ENCODE data around the gene ATP8B4.

DNA sequence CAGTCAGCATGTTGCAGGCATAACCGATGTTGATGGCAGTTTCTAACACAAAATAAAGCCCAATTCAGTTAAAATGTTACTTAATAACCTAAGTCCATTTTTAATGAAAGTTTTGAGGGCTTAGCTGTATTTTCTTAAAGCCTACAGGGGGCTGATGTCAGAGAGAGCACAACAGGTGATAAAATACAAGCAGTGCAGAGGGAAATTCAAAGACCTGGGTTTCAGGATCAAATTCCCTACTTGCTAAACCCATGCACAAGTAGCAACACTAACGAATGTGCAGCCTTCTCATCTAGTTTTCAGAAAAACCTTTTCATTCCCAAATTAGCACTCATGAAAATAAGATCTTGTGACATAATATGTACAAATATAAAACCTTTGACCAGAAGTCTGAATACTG lies 202.0 kb downstream of the ATP8B4 start:
- TF ChIP-seq, protein P1, sequence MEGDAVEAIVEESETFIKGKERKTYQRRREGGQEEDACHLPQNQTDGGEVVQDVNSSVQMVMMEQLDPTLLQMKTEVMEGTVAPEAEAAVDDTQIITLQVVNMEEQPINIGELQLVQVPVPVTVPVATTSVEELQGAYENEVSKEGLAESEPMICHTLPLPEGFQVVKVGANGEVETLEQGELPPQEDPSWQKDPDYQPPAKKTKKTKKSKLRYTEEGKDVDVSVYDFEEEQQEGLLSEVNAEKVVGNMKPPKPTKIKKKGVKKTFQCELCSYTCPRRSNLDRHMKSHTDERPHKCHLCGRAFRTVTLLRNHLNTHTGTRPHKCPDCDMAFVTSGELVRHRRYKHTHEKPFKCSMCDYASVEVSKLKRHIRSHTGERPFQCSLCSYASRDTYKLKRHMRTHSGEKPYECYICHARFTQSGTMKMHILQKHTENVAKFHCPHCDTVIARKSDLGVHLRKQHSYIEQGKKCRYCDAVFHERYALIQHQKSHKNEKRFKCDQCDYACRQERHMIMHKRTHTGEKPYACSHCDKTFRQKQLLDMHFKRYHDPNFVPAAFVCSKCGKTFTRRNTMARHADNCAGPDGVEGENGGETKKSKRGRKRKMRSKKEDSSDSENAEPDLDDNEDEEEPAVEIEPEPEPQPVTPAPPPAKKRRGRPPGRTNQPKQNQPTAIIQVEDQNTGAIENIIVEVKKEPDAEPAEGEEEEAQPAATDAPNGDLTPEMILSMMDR (IDR thresholded peaks at IDR 0.05): no peak
- TF ChIP-seq POLR2AphosphoS5 (IDR thresholded peaks at IDR 0.05): no peak

Data from upper lobe of left lung (tissue), 4 donors.